ENCODE measurements around the gene ZNF575.
"Not testable (repeated sequence)": the region's sequence is repeated elsewhere in the genome, so short reads cannot be mapped to it uniquely, and the experiment has no call there.

Gene ZNF575

DNA sequence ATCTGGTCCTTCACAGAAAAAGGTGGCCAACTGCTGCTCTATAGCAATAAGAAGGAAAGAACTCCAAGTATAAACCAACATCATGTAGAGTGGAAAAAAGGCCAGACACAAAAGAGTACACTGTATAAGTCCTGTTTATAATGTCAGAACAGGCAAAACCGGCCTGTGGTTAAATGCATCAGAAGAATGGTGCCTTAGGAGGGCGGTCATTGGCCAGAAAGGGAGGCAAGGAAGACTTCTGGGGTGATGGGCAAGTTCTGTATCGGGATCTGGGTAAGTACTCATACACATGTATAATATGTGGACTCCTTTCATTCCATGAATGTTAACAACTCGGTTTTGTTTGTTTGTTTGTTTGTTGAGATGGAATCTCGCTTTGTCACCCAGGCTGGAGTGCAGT, 10.1 kb upstream of the ZNF575 start:
- in situ Hi-C loops (cut with HindIII; ENCODE audit: low sequenced_read_pairs): no loop called here
- H3K4me3 ChIP-seq (ENCODE audit: low read depth, low read length): no peak overlapping the region
- TF ChIP-seq, protein P1, sequence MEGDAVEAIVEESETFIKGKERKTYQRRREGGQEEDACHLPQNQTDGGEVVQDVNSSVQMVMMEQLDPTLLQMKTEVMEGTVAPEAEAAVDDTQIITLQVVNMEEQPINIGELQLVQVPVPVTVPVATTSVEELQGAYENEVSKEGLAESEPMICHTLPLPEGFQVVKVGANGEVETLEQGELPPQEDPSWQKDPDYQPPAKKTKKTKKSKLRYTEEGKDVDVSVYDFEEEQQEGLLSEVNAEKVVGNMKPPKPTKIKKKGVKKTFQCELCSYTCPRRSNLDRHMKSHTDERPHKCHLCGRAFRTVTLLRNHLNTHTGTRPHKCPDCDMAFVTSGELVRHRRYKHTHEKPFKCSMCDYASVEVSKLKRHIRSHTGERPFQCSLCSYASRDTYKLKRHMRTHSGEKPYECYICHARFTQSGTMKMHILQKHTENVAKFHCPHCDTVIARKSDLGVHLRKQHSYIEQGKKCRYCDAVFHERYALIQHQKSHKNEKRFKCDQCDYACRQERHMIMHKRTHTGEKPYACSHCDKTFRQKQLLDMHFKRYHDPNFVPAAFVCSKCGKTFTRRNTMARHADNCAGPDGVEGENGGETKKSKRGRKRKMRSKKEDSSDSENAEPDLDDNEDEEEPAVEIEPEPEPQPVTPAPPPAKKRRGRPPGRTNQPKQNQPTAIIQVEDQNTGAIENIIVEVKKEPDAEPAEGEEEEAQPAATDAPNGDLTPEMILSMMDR (IDR thresholded peaks at IDR 0.05; ENCODE audit: low read depth, low read length, missing control alignments): no peak
- no peak for DNase-seq (ENCODE audit: low read depth)

DNA sequence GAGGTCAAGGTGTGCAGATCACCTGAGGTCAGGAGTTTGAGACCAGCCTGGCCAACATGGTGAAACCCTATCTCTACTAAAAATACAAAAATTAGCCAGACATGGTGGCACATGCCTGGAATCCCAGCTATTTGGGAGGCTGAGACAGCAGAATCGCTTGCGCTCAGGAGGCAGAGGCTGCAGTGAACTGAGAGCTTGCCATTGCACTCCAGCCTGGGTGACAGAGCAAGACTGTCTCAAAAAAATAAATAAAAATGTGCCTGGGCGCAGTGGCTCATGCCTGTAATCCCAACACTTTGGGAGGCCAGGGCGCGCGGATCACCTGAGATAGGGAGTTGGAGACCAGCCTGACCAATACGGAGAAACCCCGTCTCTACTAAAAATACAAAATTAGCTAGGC, 9.3 kb upstream of the ZNF575 start:
- DNase-seq (ENCODE audit: low read depth); in situ Hi-C loops (cut with HindIII; ENCODE audit: low sequenced_read_pairs); H3K4me3 ChIP-seq (ENCODE audit: low read depth, low read length): not testable (repeated sequence)

DNA sequence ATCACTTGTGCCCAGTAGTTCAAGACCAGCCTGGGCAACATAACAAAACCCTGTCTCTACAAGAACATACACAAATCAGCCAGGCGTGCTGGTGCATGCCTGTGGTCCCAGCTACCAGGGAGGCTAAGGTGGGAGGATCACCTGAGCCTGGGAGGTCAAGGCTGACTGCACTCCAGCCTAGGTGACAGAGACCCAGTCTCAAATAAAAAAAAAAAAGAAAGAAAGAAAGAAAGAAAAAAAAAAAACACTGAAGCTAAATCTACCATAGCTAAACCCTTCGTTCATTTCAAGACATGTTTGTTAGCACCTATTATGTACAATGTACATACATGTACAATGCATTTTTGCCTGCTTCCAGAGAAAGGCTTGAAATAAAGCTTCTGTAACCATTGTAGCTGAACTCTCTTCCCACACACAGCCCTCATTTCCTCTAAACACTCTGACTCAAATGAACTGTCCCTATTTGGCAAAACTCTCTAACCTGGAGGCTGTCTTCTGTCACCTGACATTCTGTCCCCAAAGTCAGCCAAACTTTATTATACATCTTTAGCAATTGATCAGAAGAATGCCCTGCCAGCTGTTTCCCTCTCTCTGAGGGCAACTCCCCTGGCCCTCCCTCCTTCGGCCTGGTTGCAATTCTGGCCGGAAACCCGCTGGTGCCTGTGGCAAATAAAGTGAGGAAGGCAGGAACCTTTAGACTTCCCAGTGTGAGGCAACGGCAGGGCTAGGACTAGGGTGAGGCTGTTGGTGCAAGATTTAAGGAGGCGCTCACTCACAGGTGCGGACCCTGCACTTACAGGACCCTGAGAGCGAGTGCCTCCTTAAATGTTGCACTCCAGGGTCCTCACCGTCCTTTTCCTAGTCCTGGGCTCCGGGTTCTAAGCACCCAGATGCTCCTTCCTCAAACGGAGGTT, 7.8 kb upstream of the ZNF575 start:
- no peak for DNase-seq (ENCODE audit: low read depth)
- peak overlapping the region; percentile 74 for H3K4me3 ChIP-seq (ENCODE audit: low read depth, low read length)
- TF ChIP-seq, protein P1 (IDR thresholded peaks at IDR 0.05; ENCODE audit: low read depth, low read length, missing control alignments): no peak
- in situ Hi-C loops (cut with HindIII; ENCODE audit: low sequenced_read_pairs): loop anchor here (5.0 kb wide), 1 partner anchor 78 kb away; no protein-coding TSS in a partner anchor

DNA sequence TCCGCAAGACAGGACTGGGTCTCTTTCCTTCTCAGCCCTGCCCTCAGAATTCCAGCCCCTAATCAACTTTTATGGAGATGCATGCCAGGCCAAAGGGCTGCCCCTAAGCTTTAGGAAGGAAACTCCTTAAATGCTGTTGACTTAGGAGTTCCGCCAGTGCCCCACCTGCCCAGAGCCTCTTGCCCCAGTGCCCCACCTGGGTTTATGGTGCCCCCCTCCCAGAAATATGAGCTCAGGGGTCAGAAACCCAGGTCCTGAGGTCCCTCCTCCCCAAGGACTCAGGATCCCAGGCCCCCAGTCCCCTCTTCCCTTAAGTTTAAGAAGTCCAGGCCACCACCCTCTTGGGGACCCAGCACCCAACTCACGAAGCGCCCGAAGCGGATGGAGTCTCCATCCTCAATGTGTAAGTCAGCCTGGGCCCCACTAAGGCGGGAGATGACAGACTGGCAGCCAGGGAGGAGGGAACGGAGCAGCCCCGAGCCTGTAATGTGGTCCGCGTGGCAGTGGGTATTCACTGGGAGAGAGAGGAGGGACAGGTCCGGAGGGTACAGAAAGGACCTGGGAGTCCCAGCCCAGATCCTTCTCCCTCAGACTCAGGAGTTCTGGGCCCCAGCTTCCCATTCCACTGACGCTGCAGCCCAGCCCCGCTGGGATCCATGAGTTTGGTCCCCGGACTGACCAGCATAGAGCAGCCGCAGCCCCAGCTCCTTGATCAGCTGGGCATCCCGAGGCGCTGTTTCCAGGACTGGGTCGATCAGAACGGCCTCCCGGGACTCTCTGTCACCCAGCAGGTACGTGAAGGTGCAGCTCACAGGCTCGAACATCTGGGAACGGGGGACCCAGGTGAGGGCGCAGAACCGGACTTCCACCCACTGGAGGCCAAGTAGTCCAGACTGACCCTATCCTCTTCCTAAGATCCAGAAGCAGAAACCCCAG, 6.9 kb upstream of the ZNF575 start:
- in situ Hi-C loops (cut with HindIII; ENCODE audit: low sequenced_read_pairs): loop anchor here (5.0 kb wide), 1 partner anchor 79 kb away; no protein-coding TSS in a partner anchor
- peak overlapping the region; percentile 74 for H3K4me3 ChIP-seq (ENCODE audit: low read depth, low read length)
- TF ChIP-seq, protein P1 (IDR thresholded peaks at IDR 0.05; ENCODE audit: low read depth, low read length, missing control alignments): no peak
- DNase-seq (ENCODE audit: low read depth): no peak

DNA sequence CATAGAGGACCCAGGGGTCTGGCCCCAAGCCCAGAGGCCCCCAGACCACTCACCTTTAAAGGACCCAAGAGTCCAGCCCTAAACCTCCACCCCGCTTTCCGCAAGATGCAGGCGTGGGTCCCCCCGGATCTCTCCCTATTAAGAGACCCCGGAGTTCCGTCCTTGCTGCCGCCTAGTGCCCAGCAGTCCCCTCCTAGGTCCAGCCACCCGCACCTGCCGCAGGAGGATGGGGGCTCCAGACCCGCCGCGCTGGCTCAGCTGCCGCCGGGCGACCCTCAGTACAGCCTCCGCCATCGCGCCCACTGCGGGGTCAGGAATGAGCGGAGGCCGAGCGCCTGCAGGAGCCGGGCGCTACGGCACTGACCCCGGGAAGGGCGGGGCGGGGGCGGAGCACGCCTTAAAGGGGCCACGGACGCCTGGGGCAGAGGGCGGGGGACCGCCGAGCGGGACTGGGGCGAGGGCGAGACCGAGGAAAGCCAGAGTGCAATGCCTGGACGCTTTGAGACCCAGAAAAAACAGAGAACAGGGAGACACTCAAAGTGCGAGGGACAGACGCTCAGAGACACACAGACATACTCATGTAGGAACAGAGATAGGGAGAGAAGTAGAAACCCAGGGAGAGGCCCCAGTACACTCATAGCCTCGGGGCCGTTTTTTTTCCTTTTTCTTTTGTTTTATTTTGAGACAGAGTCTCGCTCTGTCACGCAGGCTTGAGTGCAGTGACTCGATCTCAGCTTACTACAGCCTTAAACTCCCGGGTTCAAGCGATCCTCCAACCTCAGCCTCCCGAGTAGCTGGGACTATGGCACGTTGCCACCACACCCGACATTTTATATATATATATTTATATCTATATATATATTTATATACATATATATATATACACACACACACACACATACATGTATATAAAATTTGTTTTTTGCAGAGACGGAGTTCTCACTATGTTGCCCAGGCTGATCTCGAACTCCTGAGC, 5.8 kb upstream of the ZNF575 start, which contains the start of gene ETHE1:
ETHE1 (minus strand) TSS at position 318 of the 976 bp plus-strand sequence; CDS start at position 294, 24 bp downstream.
- in situ Hi-C loops (cut with HindIII; ENCODE audit: low sequenced_read_pairs): loop anchor here (5.0 kb wide), 1 partner anchor 80 kb away; no protein-coding TSS in a partner anchor

More for the DNA sequence above, 5.8 kb upstream of the ZNF575 start, which contains the start of gene ETHE1:
- H3K4me3 ChIP-seq (ENCODE audit: low read depth, low read length): peak within 1 kb of the TSS; percentile 74
- DNase-seq (ENCODE audit: low read depth): no peak
- TF ChIP-seq, protein P1 (IDR thresholded peaks at IDR 0.05; ENCODE audit: low read depth, low read length, missing control alignments): no peak
